Loucy (cell line): ENCODE measurements around the gene TENM4.

Source experiments
- H2AFZ ChIP-seq: fragments of 200-600 bp; sonication (generic); 2 replicates; pipeline ENCODE4 v1.6.0; 2016; ENCODE audit warnings: antibody characterized with exemption, mild to moderate bottlenecking, low read length, moderate library complexity
- H3F3A ChIP-seq: fragments of 200-600 bp; 2 replicates; pipeline ENCODE4 v1.6.0; 2016; ENCODE audit warnings: antibody characterized with exemption, low read depth, mild to moderate bottlenecking
- H3K27me3 ChIP-seq: fragments of 200-600 bp; sonication (generic); 2 replicates; pipeline ENCODE4 v1.6.1; 2014; ENCODE audit warnings: low read length, mild to moderate bottlenecking; ENCODE audit not compliant: insufficient read depth, poor library complexity, severe bottlenecking
- H3K36me3 ChIP-seq: fragments of 200-600 bp; sonication (generic); 2 replicates; pipeline ENCODE4 v1.6.1; 2016; ENCODE audit warnings: low read length; ENCODE audit not compliant: insufficient read depth
- H3K4me1 ChIP-seq: fragments of 200-600 bp; sonication (generic); 2 replicates; pipeline ENCODE4 v1.5.1; 2014; ENCODE audit warnings: low read length, mild to moderate bottlenecking; ENCODE audit not compliant: insufficient read depth, poor library complexity, severe bottlenecking
- H3K4me2 ChIP-seq: fragments of 200-600 bp; sonication (generic); 2 replicates; pipeline ENCODE4 v1.6.0; 2014; ENCODE audit warnings: antibody characterized with exemption, low read length, low read depth, mild to moderate bottlenecking; ENCODE audit not compliant: poor library complexity, severe bottlenecking
- H3K4me3 ChIP-seq: fragments of 200-600 bp; sonication (generic); 2 replicates; pipeline ENCODE4 v1.5.1; 2014; ENCODE audit warnings: low read length, mild to moderate bottlenecking, mixed read lengths; ENCODE audit not compliant: poor library complexity, severe bottlenecking
- H3K79me2 ChIP-seq: fragments of 200-600 bp; sonication (generic); 2 replicates; pipeline ENCODE4 v1.6.1; 2014; ENCODE audit warnings: low read length; ENCODE audit not compliant: insufficient read depth
- H3K9ac ChIP-seq: fragments of 200-600 bp; sonication (generic); 2 replicates; pipeline ENCODE4 v1.6.0; 2014; ENCODE audit warnings: mild to moderate bottlenecking, low read depth, low read length, moderate library complexity; ENCODE audit not compliant: poor library complexity, severe bottlenecking
- H3K9me2 ChIP-seq: fragments of 200-600 bp; sonication (generic); replicated peaks from 2 replicates; pipeline ENCODE4 v1.6.1; 2016; ENCODE audit warnings: low read depth, low read length, mixed read lengths
- H3K9me3 ChIP-seq: fragments of 200-600 bp; sonication (generic); 2 replicates; pipeline ENCODE4 v1.6.1; 2014; ENCODE audit warnings: mild to moderate bottlenecking, antibody characterized with exemption, low read length, low read depth; ENCODE audit not compliant: insufficient read depth
- H4K20me1 ChIP-seq: fragments of 200-600 bp; sonication (generic); 2 replicates; pipeline ENCODE4 v1.6.0; 2014; ENCODE audit warnings: antibody characterized with exemption, low read length, mild to moderate bottlenecking; ENCODE audit not compliant: insufficient read depth, poor library complexity, severe bottlenecking
- CTCF ChIP-seq: fragments of 200-600 bp; sonication (generic); conservative IDR thresholded peaks from 2 replicates; pipeline ENCODE4 v1.5.1; 2014; ENCODE audit warnings: mild to moderate bottlenecking, antibody characterized with exemption, low read length
- EZH2phosphoT487 ChIP-seq: fragments of 200-600 bp; IDR thresholded peaks from 2 replicates; pipeline ENCODE4 v1.6.1; 2018; ENCODE audit warnings: antibody characterized with exemption, mild to moderate bottlenecking, moderate library complexity, borderline replicate concordance

The TENM4 gene

GRCh38 chr11:78651923-78652842 lies 788.6 kb downstream of the TENM4 start:
- Histone ChIP-seq H3F3A (no peaks in the 10 kb centered on the region), H4K20me1 (no peaks in the 10 kb centered on the region), H2AFZ (no peak overlapping the region), H3K4me3 (no peak overlapping the region), H3K79me2 (no peaks in the 10 kb centered on the region), H3K4me1 (no peaks in the 10 kb centered on the region), H3K9me3 (no peaks in the 10 kb centered on the region), H3K9me2 (no peaks in the 10 kb centered on the region), H3K27me3 (no peaks in the 10 kb centered on the region), H3K36me3 (no peaks in the 10 kb centered on the region), H3K4me2 (no peak overlapping the region), H3K9ac (no peak overlapping the region)
- TF ChIP-seq CTCF (no peak), EZH2phosphoT487 (no peak)

DNA sequence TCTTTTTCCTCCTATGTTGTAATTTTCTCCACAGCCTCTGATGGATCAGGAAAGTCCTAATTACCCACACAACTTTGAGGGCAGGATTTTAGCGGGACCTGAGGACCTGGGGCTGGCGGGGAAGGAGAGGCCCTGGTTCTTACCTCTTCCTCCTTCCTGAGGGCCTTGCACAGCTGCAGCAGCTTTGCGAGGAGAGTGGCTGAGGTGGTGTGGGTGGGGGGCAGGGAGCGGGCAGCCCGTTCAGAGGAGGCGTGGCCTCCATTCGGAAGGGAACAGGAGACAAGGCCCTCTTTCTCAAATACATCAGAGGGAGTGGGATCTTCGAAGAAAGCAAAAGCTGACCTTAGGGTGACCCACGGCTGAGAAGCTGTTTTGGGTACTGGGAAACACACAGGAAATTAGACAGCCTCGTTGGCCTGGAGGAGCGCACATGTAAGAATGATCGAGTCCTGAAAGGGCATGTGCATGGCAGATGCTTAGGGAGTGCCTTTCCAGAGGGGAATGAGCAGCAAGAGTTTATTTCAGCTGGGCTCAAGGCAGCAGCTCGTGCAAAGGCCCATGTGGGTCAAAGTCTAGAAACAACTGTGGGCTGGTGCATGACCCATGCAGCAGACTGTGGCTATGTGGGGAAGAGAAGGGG lies 789.6 kb downstream of the TENM4 start:
- H4K20me1 ChIP-seq = no peaks in the 10 kb centered on the region
- no peak overlapping the region for H3K4me2 ChIP-seq
- TF ChIP-seq EZH2phosphoT487 (no peak), CTCF (no peak)
- no peaks in the 10 kb centered on the region for H3K79me2 ChIP-seq
- no peak overlapping the region for H2AFZ ChIP-seq
- H3K9me2 ChIP-seq = no peaks in the 10 kb centered on the region
- H3K27me3 ChIP-seq = no peaks in the 10 kb centered on the region
- no peaks in the 10 kb centered on the region for H3K4me1 ChIP-seq
- no peak overlapping the region for H3K4me3 ChIP-seq
- H3K9ac ChIP-seq = no peak overlapping the region
- H3F3A ChIP-seq = no peaks in the 10 kb centered on the region
- no peaks in the 10 kb centered on the region for H3K36me3 ChIP-seq
- no peaks in the 10 kb centered on the region for H3K9me3 ChIP-seq

DNA sequence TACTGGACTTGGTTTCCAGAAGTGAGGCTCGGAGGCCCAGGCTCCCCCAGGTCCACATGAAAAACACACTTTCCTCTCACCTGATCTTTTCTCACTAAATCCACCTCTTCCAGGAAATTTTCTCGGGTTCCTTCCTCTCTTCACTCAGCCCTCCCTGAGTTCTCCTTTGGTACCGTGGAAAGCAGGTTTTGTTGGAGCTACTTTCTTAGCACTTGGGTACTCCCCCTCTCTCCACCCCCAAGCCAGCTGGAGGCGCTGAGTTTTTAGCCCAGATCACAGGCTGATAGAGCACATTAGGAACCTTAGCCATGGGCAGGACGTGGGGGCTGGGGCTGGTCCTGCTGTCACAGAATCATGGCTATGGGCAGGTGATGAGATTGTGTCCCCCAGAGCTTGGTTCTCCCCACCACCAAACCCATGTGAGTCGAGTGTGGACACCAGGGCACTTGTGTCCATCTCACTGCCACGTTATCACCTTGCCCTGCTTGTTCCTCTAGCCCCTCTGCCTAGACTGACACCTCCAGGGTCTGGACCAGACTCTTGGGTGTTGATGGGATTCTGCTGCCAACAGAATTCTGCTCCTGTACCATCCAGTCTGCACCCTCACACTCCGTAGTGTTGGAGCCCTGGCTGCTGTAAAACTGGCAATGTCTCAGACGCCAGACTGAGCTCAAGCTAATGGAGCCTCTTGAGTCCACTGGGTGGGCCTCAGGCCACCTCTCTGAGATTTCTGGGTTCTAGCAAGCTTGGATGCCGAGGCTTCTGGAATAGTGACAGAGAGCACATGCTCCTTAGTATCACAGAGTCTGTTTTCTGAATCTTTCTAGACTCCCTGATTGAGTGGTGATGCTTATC lies 791.2 kb downstream of the TENM4 start:
- Histone ChIP-seq H4K20me1 (no peaks in the 10 kb centered on the region), H3K79me2 (no peaks in the 10 kb centered on the region), H3K4me1 (no peaks in the 10 kb centered on the region), H3K9me2 (no peaks in the 10 kb centered on the region), H3K27me3 (no peaks in the 10 kb centered on the region), H3K9me3 (no peaks in the 10 kb centered on the region), H3K4me3 (no peak overlapping the region), H3F3A (no peaks in the 10 kb centered on the region), H2AFZ (no peak overlapping the region), H3K9ac (no peak overlapping the region), H3K4me2 (no peak overlapping the region), H3K36me3 (no peaks in the 10 kb centered on the region)
- no peak for TF ChIP-seq CTCF
